Motor neuron (in vitro differentiated cells): ENCODE results near the gene FAM227B. TPM values are rescaled to one million over a fixed set of nuclear protein-coding genes. Genes with fewer than 3 reads are reported as not detected.

Source experiments
- ATAC-seq, 8 experiments: fragments of 200-7000 bp; cut with Tn5 transposase; replicated peaks in 6 of 8; 2 replicates each; pipeline ENCODE4 v1.8.0; 2021; ENCODE audit warnings: mild to moderate bottlenecking in 8 of 8, moderate library complexity in 8 of 8
- H3K27ac ChIP-seq, 2 donors: fragments of 250-450 bp; sonication (Bioruptor Pico); 2 replicates each; pipeline ENCODE4 v1.9.0; 2021; ENCODE audit warnings: antibody characterized with exemption in 2 of 2, mild to moderate bottlenecking in 2 of 2, moderate library complexity in 1 of 2
- H3K4me1 ChIP-seq, 2 donors: fragments of 250-450 bp; sonication (Bioruptor Pico); replicated peaks in 1 of 2; 2 replicates each; pipeline ENCODE4 v1.6.1; 2021; ENCODE audit warnings: antibody characterized with exemption in 2 of 2, mild to moderate bottlenecking in 2 of 2, moderate library complexity in 1 of 2
- H3K4me3 ChIP-seq, 5 donors: fragments of 250-450 bp; sonication (Bioruptor Pico); 2 replicates each; pipeline ENCODE4 v1.9.0; 2021; ENCODE audit warnings: antibody characterized with exemption in 5 of 5, mild to moderate bottlenecking in 5 of 5, moderate library complexity in 4 of 5
- WGBS, 10 experiments: fragments of 450-650 bp; shearing (Covaris generic); methylation state at CpG; one replicate each; pipeline ENCODE4 v1.0.0; 2022; 5-methylcytosine and 5-hydroxymethylcytosine counted together
- in situ Hi-C, 9 experiments: fragments of 400-800 bp; cut with MboI; loops; one replicate each; pipeline ENCODE4 v1.15.0; 2021; ENCODE audit warnings: low sequenced_read_pairs in 9 of 9, low pct_unique_long_range_greater_than_20kb in 2 of 9; ENCODE audit not compliant: unreplicated experiment in 9 of 9
- total RNA-seq, 8 experiments: library from RNA; unstranded; fragments of 300-600 nt; gene quantifications; 2 replicates each; pipeline versions ENCODE4 v1.2.3 to v1.2.4, GENCODE V29; 2022

FAM227B gene
- total RNA-seq, 8 experiments from 2014 or later, result 5.8 to 16.1 (median 10.6) TPM

DNA sequence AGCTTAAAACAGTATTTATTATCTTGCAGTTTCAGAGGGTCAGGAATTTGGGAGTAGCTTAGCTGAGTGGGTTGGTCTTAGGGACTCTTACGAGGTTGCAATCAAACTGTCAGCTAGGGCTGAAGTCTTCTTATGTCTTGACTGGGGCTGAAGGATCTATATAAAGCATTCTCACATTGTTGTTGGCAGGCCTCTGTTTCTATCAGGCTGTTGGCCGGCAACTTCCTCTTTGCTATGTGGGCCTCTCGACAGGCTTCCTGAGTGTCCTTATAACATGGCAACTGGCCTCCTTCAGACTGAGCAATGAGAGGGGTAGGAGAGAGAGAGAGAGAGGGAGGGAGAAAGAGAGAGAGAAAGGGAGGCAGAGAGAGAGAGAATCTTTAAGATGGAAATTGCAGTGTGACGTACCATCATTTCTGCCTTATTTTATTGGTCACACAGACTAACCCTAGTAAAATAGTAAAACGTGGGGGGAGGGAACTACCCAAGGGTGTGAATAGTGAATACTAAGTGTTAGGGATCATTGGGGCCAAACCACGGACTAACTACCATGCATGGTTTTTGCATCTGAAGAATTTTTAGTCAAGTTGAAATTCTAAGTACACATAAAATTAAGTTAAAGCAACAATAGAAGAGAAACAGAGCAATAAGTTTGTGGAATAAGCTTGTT is 181.5 kb downstream of the FAM227B start:
- Histone ChIP-seq H3K4me3 (no peak overlapping the region), H3K4me1 (no peaks in the 10 kb centered on the region), H3K27ac (no peak overlapping the region)
- in situ Hi-C loops, result no loop called here
- ATAC-seq, result peak in 3 of 8 experiments; percentile 33 to 100 (median 45)
- 49 to 100% (median 79%) methylated on average over 1 to 6 of the region's 6 CpGs for WGBS, 10 experiments

GRCh38 chr15:49436751-49437150 is 183.9 kb downstream of the FAM227B start:
- in situ Hi-C loops, result no loop called here
- 59 to 100% (median 93%) methylated on average over 1 to 2 of the region's 2 CpGs; no CpG with 5 or more reads in 1 of the 10 experiments for WGBS, 10 experiments
- no peak for ATAC-seq
- no peak overlapping the region for H3K27ac ChIP-seq
- H3K4me1 ChIP-seq, result no peaks in the 10 kb centered on the region
- H3K4me3 ChIP-seq, result no peak overlapping the region

DNA sequence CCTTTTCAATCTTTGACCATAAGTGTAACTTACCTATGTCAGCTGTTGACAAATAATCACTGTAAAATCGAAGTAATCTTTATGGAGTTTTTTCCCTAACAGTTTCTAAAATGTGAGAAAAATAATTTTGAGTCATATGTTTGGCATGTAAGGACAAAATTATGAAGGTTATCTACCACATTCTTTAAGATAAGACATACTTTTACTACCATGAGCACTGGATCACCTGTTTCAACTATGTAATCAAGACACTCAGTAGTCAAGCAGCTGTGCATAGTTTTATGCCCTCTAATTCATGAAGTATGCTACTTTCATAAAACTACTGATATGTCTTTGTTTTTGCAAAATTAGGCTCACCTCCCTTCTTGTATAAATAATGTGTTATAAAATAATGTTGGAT is 185.4 kb downstream of the FAM227B start:
- Histone ChIP-seq H3K4me1 (no peaks in the 10 kb centered on the region), H3K4me3 (no peak overlapping the region), H3K27ac (no peak overlapping the region)
- 25 to 100% (median 64%) methylated on average over 1 of the region's 1 CpG; no CpG with 5 or more reads in 1 of the 10 experiments for WGBS, 10 experiments
- no peak for ATAC-seq
- in situ Hi-C loops, result no loop called here

DNA sequence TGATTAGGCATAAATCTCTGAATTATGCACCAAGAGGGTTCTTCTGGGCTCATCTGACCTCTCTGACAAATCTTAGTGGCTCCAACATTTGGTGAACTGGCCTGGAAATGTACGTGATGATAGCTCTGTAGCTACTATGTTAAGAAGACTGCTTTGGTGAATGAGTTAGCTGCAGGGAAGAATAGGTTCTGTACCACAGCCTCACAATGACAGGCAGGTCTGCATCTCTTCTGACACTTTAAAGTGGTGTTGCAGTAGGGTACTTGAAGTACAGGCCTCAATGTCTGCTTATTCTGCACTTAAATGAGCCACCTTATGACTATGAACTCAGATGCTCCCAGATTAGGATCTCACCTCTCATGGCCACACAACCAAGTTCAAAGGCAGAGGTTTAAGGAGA is 190.6 kb downstream of the FAM227B start:
- Histone ChIP-seq H3K4me3 (no peak overlapping the region), H3K27ac (no peak overlapping the region), H3K4me1 (no peaks in the 10 kb centered on the region)
- in situ Hi-C loops, result no loop called here
- no peak for ATAC-seq
- WGBS, 10 experiments, result 20 to 100% (median 80%) methylated on average over 1 of the region's 1 CpG; no CpG with 5 or more reads in 3 of the 10 experiments

- no peak overlapping the region for H3K27ac ChIP-seq
- H3K4me1 ChIP-seq, result peaks cover 0 to 6% of the 10 kb centered on the region in 2 donors
- 9 to 96% (median 75%) methylated on average over 1 to 5 of the region's 5 CpGs; no CpG with 5 or more reads in 1 of the 10 experiments for WGBS, 10 experiments
- H3K4me3 ChIP-seq, result no peak overlapping the region
- in situ Hi-C loops, result no loop called here
- no peak for ATAC-seq
Observed at GRCh38 chr15:49428409-49429095, 192.1 kb downstream of the FAM227B start.

DNA sequence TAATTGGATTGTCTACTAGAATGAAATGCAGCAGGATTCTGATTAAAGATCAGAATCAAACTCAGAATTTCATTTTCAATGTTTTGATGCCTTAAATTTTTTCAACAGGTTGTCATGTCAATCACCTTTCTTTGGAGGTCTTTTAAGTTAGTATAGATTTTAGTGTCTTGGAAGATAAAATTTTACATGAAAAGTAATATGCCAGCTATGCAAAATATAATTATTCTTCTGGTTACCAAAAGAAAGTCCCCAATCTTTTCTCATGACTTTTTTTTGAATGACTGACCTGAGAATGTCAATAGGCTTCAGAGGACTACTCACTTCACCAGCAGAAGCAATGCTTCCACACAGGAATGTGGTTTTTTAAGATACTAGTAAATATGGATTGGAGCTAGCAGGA is 193.2 kb downstream of the FAM227B start:
- Histone ChIP-seq H3K4me1 (peaks cover 0 to 6% of the 10 kb centered on the region in 2 donors), H3K27ac (no peak overlapping the region), H3K4me3 (no peak overlapping the region)
- ATAC-seq, result no peak
- in situ Hi-C loops, result no loop called here

GRCh38 chr15:49424954-49425353 is 195.7 kb downstream of the FAM227B start:
- Histone ChIP-seq H3K27ac (no peak overlapping the region), H3K4me1 (peaks cover 0 to 6% of the 10 kb centered on the region in 2 donors), H3K4me3 (no peak overlapping the region)
- ATAC-seq, result no peak
- WGBS, 10 experiments, result 0 to 100% (median 55%) methylated on average over 1 of the region's 1 CpG
- in situ Hi-C loops, result loop anchor here in 4 of 9 experiments (25.0 kb wide), 3 partner anchors 138 to 563 kb away; no protein-coding TSS in a partner anchor

- in situ Hi-C loops, result loop anchor here in 4 of 9 experiments (25.0 kb wide), 3 partner anchors 137 to 562 kb away; no protein-coding TSS in a partner anchor
- Histone ChIP-seq H3K27ac (no peak overlapping the region), H3K4me3 (no peak overlapping the region), H3K4me1 (peaks cover 0 to 6% of the 10 kb centered on the region in 2 donors)
- ATAC-seq, result peak in 1 of 8 experiments; percentile 33
- 6 to 100% (median 83%) methylated on average over 1 to 6 of the region's 6 CpGs for WGBS, 10 experiments
Observed at GRCh38 chr15:49423901-49424550, 196.6 kb downstream of the FAM227B start.

- in situ Hi-C loops, result loop anchor here in 4 of 9 experiments (25.0 kb wide), 3 partner anchors 136 to 561 kb away; no protein-coding TSS in a partner anchor
- peaks cover 0 to 6% of the 10 kb centered on the region in 2 donors for H3K4me1 ChIP-seq
- no peak within 1 kb of the TSS for H3K27ac ChIP-seq
- H3K4me3 ChIP-seq, result no peak within 1 kb of the TSS
- 4 to 96% (median 55%) methylated on average over 2 to 4 of the region's 4 CpGs; no CpG with 5 or more reads in 2 of the 10 experiments for WGBS, 10 experiments
- peak; percentile 22 to 74 (median 60) for ATAC-seq
Observed at GRCh38 chr15:49423021-49423420, 197.6 kb downstream of the FAM227B start, which contains the start of gene FGF7. Gene FGF7 (plus strand): TSS chr15:49423242. CDS start chr15:49424298, 1,056 bp downstream.

- Histone ChIP-seq H3K27ac (no peak overlapping the region), H3K4me1 (peaks cover 0 to 6% of the 10 kb centered on the region in 2 donors), H3K4me3 (no peak overlapping the region)
- in situ Hi-C loops, result loop anchor here in 4 of 9 experiments (25.0 kb wide), 3 partner anchors 135 to 560 kb away; no protein-coding TSS in a partner anchor
- peak; percentile 33 to 65 (median 58) for ATAC-seq
- WGBS, 10 experiments, result 0 to 40% (median 32%) methylated on average over 1 to 9 of the region's 9 CpGs; no CpG with 5 or more reads in 4 of the 10 experiments
Observed at GRCh38 chr15:49421991-49422390, 198.6 kb downstream of the FAM227B start.

GRCh38 chr15:49418811-49419210 is 201.8 kb downstream of the FAM227B start:
- ATAC-seq, result no peak
- in situ Hi-C loops, result loop anchor here in 4 of 9 experiments (25.0 kb wide), 3 partner anchors 132 to 557 kb away; no protein-coding TSS in a partner anchor
- H3K4me1 ChIP-seq, result peaks cover 0 to 2% of the 10 kb centered on the region in 2 donors
- H3K4me3 ChIP-seq, result no peak overlapping the region
- WGBS, 10 experiments, result 43 to 100% (median 65%) methylated on average over 1 of the region's 1 CpG; no CpG with 5 or more reads in 6 of the 10 experiments
- H3K27ac ChIP-seq, result no peak overlapping the region

GRCh38 chr15:49415638-49416037 is 205.0 kb downstream of the FAM227B start:
- Histone ChIP-seq H3K4me3 (no peak overlapping the region), H3K4me1 (no peaks in the 10 kb centered on the region), H3K27ac (no peak overlapping the region)
- no peak for ATAC-seq
- WGBS, 10 experiments, result 33 to 100% (median 92%) methylated on average over 1 of the region's 1 CpG; no CpG with 5 or more reads in 4 of the 10 experiments
- in situ Hi-C loops, result loop anchor here in 4 of 9 experiments (25.0 kb wide), 3 partner anchors 128 to 553 kb away; no protein-coding TSS in a partner anchor
